IgD-negative memory B cell (primary cell): ENCODE data around the gene GARIN1A. TPM values are rescaled to one million over a fixed set of nuclear protein-coding genes. Genes with fewer than 3 reads are reported as not detected.
A peak's percentile ranks its signal among the peaks of the same experiment; 100 is the strongest.
"Not testable (repeated sequence)": the region's sequence is repeated elsewhere in the genome, so short reads cannot be mapped to it uniquely, and the experiment has no call there.

Experiments
- H3K27ac Mint-ChIP-seq, 3 donors: one replicate each; pipeline ENCODE4 v1.8.0; 2020 to 2022; ENCODE audit warnings: mild to moderate bottlenecking in 3 of 3, mixed read lengths in 3 of 3, moderate library complexity in 1 of 3
- H3K27me3 Mint-ChIP-seq: one replicate; pipeline ENCODE4 v1.8.0; 2021; ENCODE audit warnings: mixed read lengths
- H3K36me3 Mint-ChIP-seq: one replicate; pipeline ENCODE4 v1.8.0; 2020; ENCODE audit warnings: mild to moderate bottlenecking, mixed read lengths
- H3K4me1 Mint-ChIP-seq, 3 donors: one replicate each; pipeline ENCODE4 v1.8.0; 2020 to 2022; ENCODE audit warnings: mixed read lengths in 3 of 3, mild to moderate bottlenecking in 1 of 3
- H3K4me3 Mint-ChIP-seq, 4 donors: one replicate each; pipeline ENCODE4 v1.8.0; 2020 to 2022; ENCODE audit warnings: mild to moderate bottlenecking in 4 of 4, mixed read lengths in 4 of 4, moderate library complexity in 3 of 4
- H3K9me3 Mint-ChIP-seq, 3 donors: one replicate each; pipeline ENCODE4 v1.8.0; 2020 to 2021; ENCODE audit warnings: mixed read lengths in 3 of 3, mild to moderate bottlenecking in 1 of 3
- polyA plus RNA-seq: library from polyadenylated mRNA; unstranded; fragments of 300-500 nt; fragmentation: Illumina TruSeq; gene quantifications from one replicate; pipeline ENCODE4 v1.2.3, GENCODE V29; 2021

The GARIN1A gene
- polyA plus RNA-seq, 1 donor from 2014 or later = 0.10 TPM

GRCh38 chr7:128666200-128666599, 5.9 kb upstream of the GARIN1A start:
- no peak overlapping the region for H3K27ac Mint-ChIP-seq
- H3K36me3 Mint-ChIP-seq = no peaks in the 10 kb centered on the region
- H3K27me3 Mint-ChIP-seq = no peaks in the 10 kb centered on the region
- H3K4me3 Mint-ChIP-seq = no peak overlapping the region
- H3K4me1 Mint-ChIP-seq = peaks cover 0 to 6% (median 0%) of the 10 kb centered on the region in 3 donors
- H3K9me3 Mint-ChIP-seq = peaks cover 6 to 8% (median 6%) of the 10 kb centered on the region in 3 donors

- no peaks in the 10 kb centered on the region for H3K36me3 Mint-ChIP-seq
- H3K4me1 Mint-ChIP-seq = peaks cover 0 to 3% (median 3%) of the 10 kb centered on the region in 3 donors
- H3K9me3 Mint-ChIP-seq = no peaks in the 10 kb centered on the region
- no peak overlapping the region for H3K4me3 Mint-ChIP-seq
- H3K27me3 Mint-ChIP-seq = no peaks in the 10 kb centered on the region
- H3K27ac Mint-ChIP-seq = no peak overlapping the region
Observed at GRCh38 chr7:128672927-128673517, 930 bp downstream of the GARIN1A start.

- Mint-ChIP-seq H3K4me1 (peaks cover 0 to 3% (median 3%) of the 10 kb centered on the region in 3 donors), H3K9me3 (no peaks in the 10 kb centered on the region), H3K27ac (no peak overlapping the region), H3K27me3 (no peaks in the 10 kb centered on the region), H3K4me3 (no peak overlapping the region), H3K36me3 (no peaks in the 10 kb centered on the region)
Observed at GRCh38 chr7:128673571-128673970, 1.5 kb downstream of the GARIN1A start.

GRCh38 chr7:128676665-128677064, 4.6 kb downstream of the GARIN1A start:
- Mint-ChIP-seq H3K27me3 (no peaks in the 10 kb centered on the region), H3K36me3 (no peaks in the 10 kb centered on the region), H3K4me1 (peaks cover 0 to 3% (median 3%) of the 10 kb centered on the region in 3 donors), H3K9me3 (no peaks in the 10 kb centered on the region), H3K4me3 (no peak overlapping the region), H3K27ac (peak overlapping the region in 1 of 3 donors; percentile 57)

GRCh38 chr7:128679920-128680319, 7.8 kb downstream of the GARIN1A start:
- H3K9me3 Mint-ChIP-seq = no peaks in the 10 kb centered on the region
- H3K36me3 Mint-ChIP-seq = no peaks in the 10 kb centered on the region

GRCh38 chr7:128681794-128682537, 9.9 kb downstream of the GARIN1A start:
- no peaks in the 10 kb centered on the region for H3K4me1 Mint-ChIP-seq
- no peaks in the 10 kb centered on the region for H3K27me3 Mint-ChIP-seq
- no peaks in the 10 kb centered on the region for H3K9me3 Mint-ChIP-seq
- no peak overlapping the region for H3K27ac Mint-ChIP-seq
- no peaks in the 10 kb centered on the region for H3K36me3 Mint-ChIP-seq
- no peak overlapping the region for H3K4me3 Mint-ChIP-seq

More at GRCh38 chr7:128679920-128680319, 7.8 kb downstream of the GARIN1A start:
- Mint-ChIP-seq H3K27ac (no peak overlapping the region), H3K4me1 (no peaks in the 10 kb centered on the region), H3K27me3 (no peaks in the 10 kb centered on the region), H3K4me3 (no peak overlapping the region)

- not testable (repeated sequence) for H3K9me3 Mint-ChIP-seq, H3K27me3 Mint-ChIP-seq, H3K4me3 Mint-ChIP-seq, H3K4me1 Mint-ChIP-seq, H3K36me3 Mint-ChIP-seq, H3K27ac Mint-ChIP-seq
Observed at GRCh38 chr7:128683270-128683669, 11.2 kb downstream of the GARIN1A start.

- H3K4me1 Mint-ChIP-seq, H3K9me3 Mint-ChIP-seq, H3K4me3 Mint-ChIP-seq, H3K36me3 Mint-ChIP-seq, H3K27me3 Mint-ChIP-seq: not testable (repeated sequence)
- peak overlapping the region in 1 of 3 donors; percentile 46 for H3K27ac Mint-ChIP-seq
Observed at GRCh38 chr7:128683738-128684137, 11.6 kb downstream of the GARIN1A start.

- Mint-ChIP-seq H3K27me3 (no peaks in the 10 kb centered on the region), H3K36me3 (no peaks in the 10 kb centered on the region), H3K4me3 (no peak overlapping the region), H3K27ac (peak overlapping the region in 1 of 3 donors; percentile 48), H3K9me3 (no peaks in the 10 kb centered on the region), H3K4me1 (no peaks in the 10 kb centered on the region)
Observed at GRCh38 chr7:128687131-128687530, 15.0 kb downstream of the GARIN1A start.

- Mint-ChIP-seq H3K27ac (no peak overlapping the region), H3K4me3 (no peak overlapping the region), H3K27me3 (no peaks in the 10 kb centered on the region), H3K4me1 (no peaks in the 10 kb centered on the region), H3K9me3 (no peaks in the 10 kb centered on the region), H3K36me3 (no peaks in the 10 kb centered on the region)
Observed at GRCh38 chr7:128688492-128688891, 16.4 kb downstream of the GARIN1A start.

GRCh38 chr7:128689161-128689935, 17.3 kb downstream of the GARIN1A start:
- not testable (repeated sequence) for H3K9me3 Mint-ChIP-seq, H3K36me3 Mint-ChIP-seq, H3K27ac Mint-ChIP-seq, H3K4me1 Mint-ChIP-seq, H3K27me3 Mint-ChIP-seq, H3K4me3 Mint-ChIP-seq

GRCh38 chr7:128691227-128691626, 19.1 kb downstream of the GARIN1A start:
- Mint-ChIP-seq H3K27me3 (peaks cover 4% of the 10 kb centered on the region), H3K36me3 (no peaks in the 10 kb centered on the region)

GRCh38 chr7:128692623-128693270, 20.7 kb downstream of the GARIN1A start:
- Mint-ChIP-seq H3K36me3 (no peaks in the 10 kb centered on the region), H3K27ac (no peak overlapping the region), H3K4me1 (peaks cover 4 to 5% (median 4%) of the 10 kb centered on the region in 3 donors), H3K9me3 (no peaks in the 10 kb centered on the region), H3K4me3 (no peak overlapping the region), H3K27me3 (peaks cover 8% of the 10 kb centered on the region)

More at GRCh38 chr7:128691227-128691626, 19.1 kb downstream of the GARIN1A start:
- H3K27ac Mint-ChIP-seq = no peak overlapping the region
- no peaks in the 10 kb centered on the region for H3K4me1 Mint-ChIP-seq
- no peaks in the 10 kb centered on the region for H3K9me3 Mint-ChIP-seq
- H3K4me3 Mint-ChIP-seq = no peak overlapping the region

- Mint-ChIP-seq H3K4me3 (no peak overlapping the region), H3K27me3 (peaks cover 16% of the 10 kb centered on the region), H3K27ac (peak overlapping the region in 1 of 3 donors; percentile 23), H3K36me3 (no peaks in the 10 kb centered on the region), H3K9me3 (no peaks in the 10 kb centered on the region), H3K4me1 (peaks cover 7 to 12% (median 10%) of the 10 kb centered on the region in 3 donors)
Observed at GRCh38 chr7:128693373-128694015, 21.4 kb downstream of the GARIN1A start.
